Muscle of arm (tissue), 12 donors: ENCODE data around the gene NOTCH4. TPM values are rescaled to one million over a fixed set of nuclear protein-coding genes. Genes with fewer than 3 reads are reported as not detected.

ENCODE experiments used
- DNase-seq: peaks from one replicate; pipeline ENCODE4 v3.0.0-alpha.2; 2013
- polyA plus RNA-seq, 12 donors: library from polyadenylated mRNA; unstranded; fragments of 120-200 nt; gene quantifications; one replicate each; pipeline ENCODE4 v1.2.1, GENCODE V29; 2013; ENCODE audit not compliant: insufficient read length in 12 of 12

NOTCH4 gene
- polyA plus RNA-seq, 12 donors, result 14.7 to 35.8 (median 20.4) TPM; not detected in 1

- DNase-seq, result no peak
These were observed 41.8 kb downstream of the NOTCH4 start for GRCh38 chr6:32181915-32182529.

GRCh38 chr6:32181148-32181702, 42.6 kb downstream of the NOTCH4 start:
- no peak for DNase-seq

GRCh38 chr6:32179766-32180405, 44.0 kb downstream of the NOTCH4 start:
- DNase-seq, result no peak

- DNase-seq, result no peak
These were observed 45.1 kb downstream of the NOTCH4 start for GRCh38 chr6:32178547-32179440.

- peak; percentile 99 for DNase-seq
These were observed 45.9 kb downstream of the NOTCH4 start, which contains the start of gene RNF5 for GRCh38 chr6:32177788-32178546. TSS of gene RNF5 (plus strand) at chr6:32178405. CDS start at chr6:32178512, 107 bp downstream.

GRCh38 chr6:32177183-32177787, 46.6 kb downstream of the NOTCH4 start:
- no peak for DNase-seq

- DNase-seq, result no peak
These were observed 47.2 kb downstream of the NOTCH4 start for GRCh38 chr6:32176476-32177182.

- peak; percentile 98 for DNase-seq
These were observed 48.0 kb downstream of the NOTCH4 start, which contains the start of gene AGPAT1 for GRCh38 chr6:32175711-32176475. TSS of gene AGPAT1 (minus strand) at chr6:32176084. CDS start at chr6:32171496, 4,588 bp downstream.

GRCh38 chr6:32175322-32175710, 48.6 kb downstream of the NOTCH4 start:
- DNase-seq, result no peak

GRCh38 chr6:32174416-32174815, 49.5 kb downstream of the NOTCH4 start:
- no peak for DNase-seq

GRCh38 chr6:32173051-32173727, 50.7 kb downstream of the NOTCH4 start:
- no peak for DNase-seq

GRCh38 chr6:32171234-32171633, 52.6 kb downstream of the NOTCH4 start:
- no peak for DNase-seq

- no peak for DNase-seq
These were observed 53.6 kb downstream of the NOTCH4 start for GRCh38 chr6:32170294-32170693.

- DNase-seq, result no peak
These were observed 54.9 kb downstream of the NOTCH4 start for GRCh38 chr6:32168807-32169591.

- no peak for DNase-seq
These were observed 55.5 kb downstream of the NOTCH4 start for GRCh38 chr6:32168350-32168749.

GRCh38 chr6:32167761-32168262, 56.1 kb downstream of the NOTCH4 start:
- DNase-seq, result no peak

- DNase-seq, result no peak
These were observed 56.6 kb downstream of the NOTCH4 start for GRCh38 chr6:32167154-32167760.
